Measurements from ENCODE around the gene SNX8.

The SNX8 gene

GRCh38 chr7:2228921-2229320 is 85.3 kb downstream of the SNX8 start:
- DNase-seq (ENCODE audit: extremely low spot score, insufficient read length, low read depth) (no peak), FAIRE-seq (no peak)

DNA sequence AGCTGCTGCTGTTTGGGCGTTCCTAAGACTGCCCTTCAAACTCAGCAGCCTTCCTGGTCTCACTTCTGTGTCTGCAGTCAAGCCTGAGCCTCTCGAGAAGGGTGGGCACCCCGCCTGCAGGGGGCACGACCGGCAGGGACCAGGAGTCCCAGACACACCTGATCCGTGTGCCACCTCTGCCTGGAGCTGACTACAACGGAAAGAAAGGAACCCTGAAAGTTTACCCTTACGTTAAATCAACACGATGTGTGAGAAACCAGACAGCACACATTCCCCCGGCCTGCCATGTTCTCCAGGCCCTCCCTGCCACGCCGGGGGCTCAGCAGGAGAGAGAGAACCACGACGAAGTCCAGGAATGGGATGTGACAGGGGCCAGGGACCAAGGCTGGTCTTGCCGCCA is 86.5 kb downstream of the SNX8 start:
- no peak for FAIRE-seq

GRCh38 chr7:2225830-2226229 is 88.4 kb downstream of the SNX8 start:
- FAIRE-seq = no peak
- DNase-seq (ENCODE audit: extremely low spot score, insufficient read length, low read depth) = no peak

More for the DNA sequence above, 86.5 kb downstream of the SNX8 start:
- DNase-seq (ENCODE audit: extremely low spot score, insufficient read length, low read depth) = no peak

DNA sequence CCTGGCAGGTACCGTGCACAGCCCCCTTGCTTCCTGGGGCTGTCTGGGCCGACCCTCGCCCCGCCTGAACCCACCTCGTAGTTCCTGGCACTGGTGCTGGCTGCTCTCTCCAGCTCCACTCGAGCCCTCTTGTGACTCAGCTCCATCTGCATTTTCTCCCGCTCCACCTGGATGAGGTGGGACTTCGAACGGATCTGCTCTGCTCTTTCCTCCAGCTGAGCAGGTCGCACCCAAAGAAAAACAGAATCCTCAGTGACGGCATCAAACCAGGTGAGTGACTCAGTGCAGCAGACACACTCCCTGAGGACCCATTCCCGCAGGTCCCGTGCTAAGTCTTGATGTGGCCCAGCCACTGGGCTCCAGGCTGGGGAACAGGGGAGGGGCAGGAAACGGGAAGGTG is 88.9 kb downstream of the SNX8 start:
- DNase-seq (ENCODE audit: extremely low spot score, insufficient read length, low read depth) (no peak), FAIRE-seq (no peak)

DNA sequence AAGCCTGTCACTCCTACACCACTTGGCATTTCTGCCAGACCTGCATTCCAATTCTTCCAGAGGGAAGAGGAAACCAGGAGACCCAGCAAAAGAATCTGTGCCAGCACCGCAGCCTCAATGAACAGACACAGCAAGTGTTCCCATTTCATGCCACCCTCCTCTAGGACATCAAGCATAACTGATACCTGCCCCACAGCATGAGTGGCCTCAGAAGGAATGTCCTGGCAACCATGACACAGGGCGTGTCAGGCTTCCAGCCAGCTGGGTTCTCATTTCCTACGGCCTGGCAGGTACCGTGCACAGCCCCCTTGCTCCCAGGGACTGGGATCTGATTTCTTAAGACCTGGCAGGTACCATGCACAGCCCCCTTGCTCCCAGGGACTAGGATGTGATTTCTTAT is 89.3 kb downstream of the SNX8 start:
- no peak for FAIRE-seq
- no peak for DNase-seq (ENCODE audit: extremely low spot score, insufficient read length, low read depth)

- DNase-seq (ENCODE audit: extremely low spot score, insufficient read length, low read depth) = no peak
- no peak for FAIRE-seq
Observed at GRCh38 chr7:2224491-2224928, 89.7 kb downstream of the SNX8 start.

GRCh38 chr7:2223321-2223720 is 90.9 kb downstream of the SNX8 start:
- DNase-seq (ENCODE audit: extremely low spot score, insufficient read length, low read depth) (no peak), FAIRE-seq (no peak)

DNA sequence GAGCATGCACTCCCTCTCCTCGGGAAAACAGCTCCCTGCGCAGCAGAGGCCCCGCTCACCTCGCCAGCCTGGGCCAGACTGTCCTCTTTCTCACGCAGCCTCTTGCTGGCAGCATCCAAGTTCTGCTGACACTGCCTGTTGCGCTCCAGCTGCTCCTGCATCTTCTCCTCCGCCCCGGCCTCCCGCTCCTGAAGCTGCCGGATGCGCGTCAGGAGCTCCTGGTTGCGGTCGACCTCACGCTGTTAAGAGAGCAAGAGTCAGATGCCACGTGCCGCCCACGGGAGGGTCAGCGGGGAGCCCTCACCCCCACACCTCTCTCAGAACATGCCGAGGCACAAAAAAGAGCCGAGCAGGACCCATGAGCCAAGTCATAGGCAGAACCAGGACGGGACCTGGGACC is 91.7 kb downstream of the SNX8 start:
- DNase-seq (ENCODE audit: extremely low spot score, insufficient read length, low read depth) (no peak), FAIRE-seq (no peak)

- no peak for FAIRE-seq
- DNase-seq (ENCODE audit: extremely low spot score, insufficient read length, low read depth) = no peak
Observed at GRCh38 chr7:2220954-2221353, 93.3 kb downstream of the SNX8 start.

- FAIRE-seq (no peak), DNase-seq (ENCODE audit: extremely low spot score, insufficient read length, low read depth) (no peak)
Observed at GRCh38 chr7:2220506-2220905, 93.7 kb downstream of the SNX8 start.

DNA sequence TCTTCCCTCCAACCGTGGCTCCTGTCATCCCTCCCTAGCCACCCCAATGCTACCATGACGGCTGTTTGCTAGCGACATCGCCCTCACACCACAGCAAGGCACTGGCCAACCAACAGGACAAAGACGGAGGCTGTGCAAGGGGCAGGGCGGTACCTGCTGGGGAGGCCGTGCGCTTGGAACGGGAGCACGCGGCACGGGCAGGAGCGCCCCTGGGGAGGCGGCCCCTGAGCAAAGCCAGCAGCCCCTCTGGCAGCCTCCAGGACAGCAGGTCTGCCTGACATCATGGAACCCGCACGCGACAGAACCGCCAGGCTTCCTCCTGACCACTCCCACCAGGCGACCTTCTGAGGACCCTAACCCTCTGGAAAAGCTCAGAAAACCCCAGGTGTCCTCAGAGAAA is 94.2 kb downstream of the SNX8 start:
- FAIRE-seq (no peak), DNase-seq (ENCODE audit: extremely low spot score, insufficient read length, low read depth) (no peak)

DNA sequence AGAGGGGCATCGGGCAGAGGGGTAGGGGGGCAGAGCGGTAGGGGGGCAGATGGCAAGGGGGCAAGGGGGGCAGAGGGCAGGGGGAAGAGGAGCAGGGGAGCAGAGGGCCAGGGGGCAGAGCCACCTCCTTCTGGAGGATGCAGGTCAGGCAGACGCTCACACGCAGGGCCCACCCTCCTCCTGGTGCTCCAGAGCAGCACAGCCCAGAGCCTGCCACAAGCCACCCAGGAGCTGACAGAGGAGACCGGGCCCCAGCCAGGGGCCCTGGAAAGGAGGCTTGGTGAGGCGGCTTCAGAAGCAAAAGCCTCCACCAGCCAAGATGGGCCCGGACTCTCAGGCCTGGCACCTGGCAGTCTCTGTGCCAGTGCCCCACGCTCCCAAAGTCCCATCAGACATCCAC is 94.6 kb downstream of the SNX8 start:
- FAIRE-seq = no peak
- DNase-seq (ENCODE audit: extremely low spot score, insufficient read length, low read depth) = no peak

DNA sequence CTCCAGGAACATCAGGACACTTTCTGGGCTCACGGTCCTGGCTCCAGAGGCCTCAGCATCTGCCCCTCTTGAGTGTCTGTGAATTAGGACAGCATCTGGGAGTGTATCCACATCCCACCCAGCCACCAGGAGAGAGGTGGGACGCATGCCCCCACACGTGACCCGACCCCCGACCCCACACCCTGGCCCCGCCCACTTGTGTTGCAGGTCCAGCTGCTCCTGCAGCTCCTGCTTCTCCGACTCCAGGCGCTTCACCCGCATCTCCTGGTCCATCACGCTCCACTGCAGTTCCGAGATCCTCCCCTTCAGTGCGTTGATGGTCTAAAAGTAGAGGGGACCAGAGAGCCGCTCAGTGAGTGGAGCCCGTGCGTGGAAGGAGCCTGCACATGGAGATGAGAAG is 95.1 kb downstream of the SNX8 start:
- FAIRE-seq = no peak
- DNase-seq (ENCODE audit: extremely low spot score, insufficient read length, low read depth) = no peak

DNA sequence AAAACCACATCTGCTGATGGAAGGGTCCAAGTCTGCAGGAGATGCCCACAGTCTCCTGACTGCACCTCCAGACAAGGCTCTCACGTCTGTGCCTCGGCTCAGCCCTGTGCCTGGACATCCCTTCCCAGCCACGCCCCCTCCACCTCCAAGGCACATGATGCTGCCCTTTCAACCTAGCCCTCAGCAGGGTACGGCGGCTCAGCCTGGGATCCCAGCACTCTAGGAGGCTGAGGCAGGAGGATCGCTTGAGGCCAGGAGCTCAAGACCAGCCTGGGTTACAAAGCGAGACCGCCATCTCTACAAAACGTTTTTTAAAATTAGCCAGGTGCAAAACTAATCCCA is 95.8 kb downstream of the SNX8 start:
- DNase-seq (ENCODE audit: extremely low spot score, insufficient read length, low read depth) (no peak), FAIRE-seq (no peak)

- FAIRE-seq (no peak), DNase-seq (ENCODE audit: extremely low spot score, insufficient read length, low read depth) (no peak)
Observed at GRCh38 chr7:2217716-2218443, 96.4 kb downstream of the SNX8 start.

- FAIRE-seq = no peak
- no peak for DNase-seq (ENCODE audit: extremely low spot score, insufficient read length, low read depth)
Observed at GRCh38 chr7:2217206-2217605, 97.0 kb downstream of the SNX8 start.

DNA sequence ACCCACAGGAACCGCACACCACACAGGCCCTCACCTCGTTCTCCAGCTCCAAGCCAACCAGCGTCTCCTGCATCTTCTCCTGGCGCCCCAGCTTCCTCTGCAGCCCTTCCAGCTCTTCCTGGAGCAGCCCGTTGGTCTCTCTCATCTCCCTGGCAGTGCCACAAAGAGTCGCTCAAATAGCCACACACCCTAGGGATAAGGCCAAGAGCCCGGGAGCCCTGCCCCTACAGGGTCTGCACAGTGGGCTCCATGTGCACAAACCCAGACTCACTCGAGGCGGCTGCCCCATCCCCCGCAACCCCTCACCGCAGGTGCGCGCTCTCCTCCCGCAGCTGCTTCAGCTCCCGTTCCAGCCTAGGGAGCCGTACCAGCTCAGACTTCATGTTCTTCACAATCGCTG is 98.4 kb downstream of the SNX8 start:
- DNase-seq (ENCODE audit: extremely low spot score, insufficient read length, low read depth) (no peak), FAIRE-seq (no peak)

DNA sequence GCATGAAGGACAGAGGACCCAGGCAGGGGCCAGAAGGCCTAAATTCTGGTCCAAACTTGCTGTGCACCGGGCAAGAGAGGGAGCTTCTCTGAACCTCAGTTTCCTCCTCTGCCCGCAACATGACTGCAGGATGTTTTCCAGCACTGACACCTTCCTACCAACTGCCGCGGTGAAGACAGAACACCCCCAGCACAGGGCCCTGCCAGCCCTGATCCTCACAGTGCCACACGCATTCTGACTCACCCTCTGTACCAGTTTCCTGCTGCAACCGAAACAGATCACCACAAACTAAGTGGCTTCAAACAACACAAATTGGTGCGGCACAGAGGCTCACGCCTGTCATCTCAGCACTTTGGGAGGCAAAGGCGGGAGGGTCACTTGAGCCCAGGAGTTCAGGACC is 99.6 kb downstream of the SNX8 start:
- no peak for FAIRE-seq
- no peak for DNase-seq (ENCODE audit: extremely low spot score, insufficient read length, low read depth)

DNA sequence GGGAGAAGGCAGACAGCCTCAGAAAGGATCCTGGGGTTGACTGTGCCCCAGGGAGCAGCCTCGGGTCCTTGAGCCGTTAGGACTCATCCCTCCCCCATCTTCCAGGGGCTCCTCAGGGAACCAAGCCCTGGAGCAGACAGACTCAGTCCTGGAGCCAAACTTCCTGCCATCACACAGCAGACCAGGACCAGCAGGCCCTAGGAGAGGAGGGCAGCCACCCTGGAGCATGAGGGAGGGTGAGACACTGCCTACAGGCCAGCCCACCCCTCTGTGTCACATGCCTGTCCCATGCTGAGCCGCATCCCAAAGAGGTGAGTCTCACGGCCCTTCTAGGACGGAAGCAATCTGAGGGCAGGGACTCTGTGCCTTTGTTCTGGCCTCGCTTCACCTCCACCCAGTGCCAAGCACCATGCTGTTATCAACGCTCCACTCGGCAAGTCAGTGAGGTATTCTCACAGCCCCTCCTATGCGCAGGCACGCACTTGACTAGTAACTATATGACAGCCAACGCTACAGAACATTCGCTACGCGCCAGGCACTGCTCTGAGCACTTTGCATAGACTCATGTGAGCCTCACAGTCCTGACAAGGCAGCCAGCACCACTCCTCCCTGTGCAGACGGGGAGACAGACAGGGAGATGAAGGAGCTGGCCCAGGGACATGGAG is 100.6 kb downstream of the SNX8 start:
- no peak for FAIRE-seq

GRCh38 chr7:2212906-2213305 is 101.3 kb downstream of the SNX8 start:
- FAIRE-seq (no peak), DNase-seq (ENCODE audit: extremely low spot score, insufficient read length, low read depth) (no peak)

More for the DNA sequence above, 100.6 kb downstream of the SNX8 start:
- DNase-seq (ENCODE audit: extremely low spot score, insufficient read length, low read depth) = no peak

GRCh38 chr7:2211926-2212325 is 102.3 kb downstream of the SNX8 start:
- FAIRE-seq = no peak

More at GRCh38 chr7:2211926-2212325, 102.3 kb downstream of the SNX8 start:
- no peak for DNase-seq (ENCODE audit: extremely low spot score, insufficient read length, low read depth)

All from GM18507 (cell line).